Upper lobe of right lung (tissue), 1 donor: ENCODE data around the gene KCNC1. TPM values are rescaled to one million over a fixed set of nuclear protein-coding genes. Genes with fewer than 3 reads are reported as not detected.
A peak's percentile ranks its signal among the peaks of the same experiment; 100 is the strongest.

Experiments
- ATAC-seq: fragments of 200-7000 bp; cut with Tn5 transposase; one replicate; pipeline ENCODE4 v1.9.1; 2020; ENCODE audit warnings: mild to moderate bottlenecking, moderate library complexity
- DNase-seq: peaks from one replicate; pipeline ENCODE4 v3.0.0-alpha.2; 2020
- H3K27ac ChIP-seq: fragments of 200-600 bp; one replicate; pipeline ENCODE4 v1.8.0; 2022
- H3K27me3 ChIP-seq: fragments of 200-600 bp; one replicate; pipeline ENCODE4 v1.8.0; 2022; ENCODE audit warnings: mild to moderate bottlenecking
- H3K36me3 ChIP-seq: fragments of 200-600 bp; one replicate; pipeline ENCODE4 v1.8.0; 2022
- H3K4me1 ChIP-seq: fragments of 200-600 bp; one replicate; pipeline ENCODE4 v1.8.0; 2022
- H3K4me3 ChIP-seq: fragments of 200-600 bp; one replicate; pipeline ENCODE4 v1.8.0; 2022; ENCODE audit warnings: mild to moderate bottlenecking
- H3K9me3 ChIP-seq: fragments of 200-600 bp; one replicate; pipeline ENCODE4 v1.8.0; 2022
- intact Hi-C: fragments of 100-400 bp; cut with DNase I; formaldehyde crosslinking; loops from one replicate; pipeline ENCODE4 v1.11.0; 2022
- long read RNA-seq: library from polyadenylated mRNA; unstranded; transcript quantifications from one replicate; pipeline ENCODE4 v2.0.0, GENCODE V29; 2021
- total RNA-seq: library from RNA; stranded (reverse); fragmentation: NEBNext Ultra II Directional; extraction: Animal tissue kit (Norgen Biotek cat#: 25700); gene quantifications from one replicate; pipeline ENCODE4 v1.2.1, GENCODE V29; 2021
- TF ChIP-seq, protein P1 (sequence below): fragments of 200-600 bp; IDR thresholded peaks from one replicate; pipeline ENCODE4 v1.8.0; 2022; ENCODE audit warnings: antibody characterized with exemption
- donor health status: DM: no; HTN: yes; CAD: no; lungs with severe emphysema.

The KCNC1 gene
- not detected for total RNA-seq
- long read RNA-seq, partial matches to known transcripts, result 0 of 5 reads
- long read RNA-seq, other reads (novel, unspliced or antisense), result 5 of 5 reads

- H3K36me3 ChIP-seq, result no peaks in the 10 kb centered on the region
- peaks cover 74% of the 10 kb centered on the region for H3K27me3 ChIP-seq
- H3K27ac ChIP-seq, result no peak within 1 kb of the TSS
- peak within 1 kb of the TSS; percentile 40 for H3K4me3 ChIP-seq
- H3K9me3 ChIP-seq, result no peaks in the 10 kb centered on the region
- TF ChIP-seq, protein P1, sequence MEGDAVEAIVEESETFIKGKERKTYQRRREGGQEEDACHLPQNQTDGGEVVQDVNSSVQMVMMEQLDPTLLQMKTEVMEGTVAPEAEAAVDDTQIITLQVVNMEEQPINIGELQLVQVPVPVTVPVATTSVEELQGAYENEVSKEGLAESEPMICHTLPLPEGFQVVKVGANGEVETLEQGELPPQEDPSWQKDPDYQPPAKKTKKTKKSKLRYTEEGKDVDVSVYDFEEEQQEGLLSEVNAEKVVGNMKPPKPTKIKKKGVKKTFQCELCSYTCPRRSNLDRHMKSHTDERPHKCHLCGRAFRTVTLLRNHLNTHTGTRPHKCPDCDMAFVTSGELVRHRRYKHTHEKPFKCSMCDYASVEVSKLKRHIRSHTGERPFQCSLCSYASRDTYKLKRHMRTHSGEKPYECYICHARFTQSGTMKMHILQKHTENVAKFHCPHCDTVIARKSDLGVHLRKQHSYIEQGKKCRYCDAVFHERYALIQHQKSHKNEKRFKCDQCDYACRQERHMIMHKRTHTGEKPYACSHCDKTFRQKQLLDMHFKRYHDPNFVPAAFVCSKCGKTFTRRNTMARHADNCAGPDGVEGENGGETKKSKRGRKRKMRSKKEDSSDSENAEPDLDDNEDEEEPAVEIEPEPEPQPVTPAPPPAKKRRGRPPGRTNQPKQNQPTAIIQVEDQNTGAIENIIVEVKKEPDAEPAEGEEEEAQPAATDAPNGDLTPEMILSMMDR, result no peak
- H3K4me1 ChIP-seq, result peaks cover 3% of the 10 kb centered on the region
- ATAC-seq (peak; percentile 32), DNase-seq (peak; percentile 67)
- intact Hi-C loops, result no loop called here
These were observed at the start of gene KCNC1 for GRCh38 chr11:17734418-17734911. TSS of gene KCNC1 (plus strand) at chr11:17734781. CDS start at chr11:17736003, 1,222 bp downstream.

DNA sequence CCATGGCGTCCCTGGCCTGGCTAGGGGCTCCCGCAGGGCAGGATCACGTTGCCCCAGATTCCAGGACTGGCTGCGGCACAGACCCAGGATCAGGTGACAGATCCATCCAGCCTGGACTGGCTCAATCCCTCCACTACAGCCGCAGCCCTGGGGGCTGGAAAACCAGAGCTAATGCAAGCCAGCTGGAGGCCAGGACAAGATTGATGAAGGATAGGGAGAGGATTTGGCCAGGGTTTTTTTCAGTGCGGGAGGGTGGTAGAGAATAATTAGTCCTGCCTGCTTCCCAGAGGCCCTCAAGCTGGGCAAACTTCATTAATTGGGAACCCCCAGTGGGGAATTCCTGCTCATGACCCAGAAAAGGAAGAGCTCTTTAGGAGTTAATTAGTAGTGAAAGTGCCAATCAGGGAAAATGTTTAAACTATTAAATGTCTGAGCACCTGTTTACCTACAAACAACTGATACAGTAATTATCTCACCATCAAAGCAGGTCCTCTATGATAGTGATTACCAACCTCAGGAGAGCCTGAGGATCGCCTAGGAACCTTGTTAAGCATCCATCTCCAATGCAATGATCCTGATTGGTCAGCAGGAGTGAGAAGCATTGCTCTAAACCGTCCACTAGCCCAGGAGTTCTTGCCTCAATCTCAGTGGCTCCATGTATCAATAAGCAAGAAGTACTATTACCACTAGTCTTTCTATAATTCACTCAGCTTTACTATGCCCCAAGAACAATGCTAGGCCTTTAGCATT is 48.2 kb upstream of the KCNC1 start:
- Histone ChIP-seq H3K27me3 (peaks cover 12% of the 10 kb centered on the region), H3K4me1 (no peaks in the 10 kb centered on the region), H3K36me3 (no peaks in the 10 kb centered on the region), H3K9me3 (no peaks in the 10 kb centered on the region), H3K27ac (no peak overlapping the region), H3K4me3 (no peak overlapping the region)
- TF ChIP-seq, protein P1, result no peak
- no peak for DNase-seq
- intact Hi-C loops, result no loop called here
- ATAC-seq, result no peak

DNA sequence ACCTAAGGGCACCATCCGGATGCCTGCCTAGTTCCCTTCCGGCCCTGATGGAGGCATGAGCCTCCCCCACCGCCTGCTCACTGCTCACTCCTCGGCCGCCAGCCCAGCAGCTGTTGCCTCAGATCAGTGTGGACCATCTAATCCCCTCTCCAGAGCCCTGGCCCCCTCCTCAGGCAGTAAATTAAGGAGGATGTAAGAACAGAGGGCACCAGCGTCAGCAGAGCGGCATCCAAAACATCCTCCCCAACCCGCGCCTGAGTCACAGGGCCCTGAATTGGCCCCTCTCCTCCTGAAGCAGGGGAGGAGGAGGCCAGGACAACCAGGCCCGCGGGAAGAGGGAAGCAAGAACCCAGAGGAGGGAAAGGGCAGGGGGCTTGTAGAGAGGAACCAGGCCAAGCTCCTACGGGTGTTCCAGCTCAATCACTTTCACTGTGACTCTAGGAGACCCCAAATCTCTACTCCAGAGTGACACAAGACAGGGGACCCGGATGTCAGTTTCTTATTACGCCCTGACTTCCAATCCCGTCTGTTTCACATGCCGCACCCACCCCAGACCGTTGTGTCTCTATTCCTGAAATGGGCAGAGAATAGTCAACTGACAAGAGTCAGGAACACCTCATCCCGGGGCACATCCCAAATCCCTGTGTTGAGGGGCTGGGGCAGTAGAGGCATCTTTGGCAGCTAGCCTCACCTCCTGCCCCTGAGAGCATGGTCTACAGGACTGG is 46.5 kb upstream of the KCNC1 start:
- intact Hi-C loops, result no loop called here
- H3K27ac ChIP-seq, result no peak overlapping the region
- TF ChIP-seq, protein P1, result no peak
- H3K4me3 ChIP-seq, result no peak overlapping the region
- ATAC-seq (no peak), DNase-seq (no peak)
- H3K27me3 ChIP-seq, result peaks cover 19% of the 10 kb centered on the region
- no peaks in the 10 kb centered on the region for H3K4me1 ChIP-seq
- no peaks in the 10 kb centered on the region for H3K36me3 ChIP-seq
- H3K9me3 ChIP-seq, result no peaks in the 10 kb centered on the region

- H3K27ac ChIP-seq, result no peak overlapping the region
- H3K27me3 ChIP-seq, result peaks cover 48% of the 10 kb centered on the region
- ATAC-seq (no peak), DNase-seq (no peak)
- no peak overlapping the region for H3K4me3 ChIP-seq
- no peaks in the 10 kb centered on the region for H3K4me1 ChIP-seq
- no peaks in the 10 kb centered on the region for H3K9me3 ChIP-seq
- intact Hi-C loops, result no loop called here
- H3K36me3 ChIP-seq, result no peaks in the 10 kb centered on the region
- TF ChIP-seq, protein P1, result no peak
These were observed 43.0 kb upstream of the KCNC1 start for GRCh38 chr11:17691550-17691949.

DNA sequence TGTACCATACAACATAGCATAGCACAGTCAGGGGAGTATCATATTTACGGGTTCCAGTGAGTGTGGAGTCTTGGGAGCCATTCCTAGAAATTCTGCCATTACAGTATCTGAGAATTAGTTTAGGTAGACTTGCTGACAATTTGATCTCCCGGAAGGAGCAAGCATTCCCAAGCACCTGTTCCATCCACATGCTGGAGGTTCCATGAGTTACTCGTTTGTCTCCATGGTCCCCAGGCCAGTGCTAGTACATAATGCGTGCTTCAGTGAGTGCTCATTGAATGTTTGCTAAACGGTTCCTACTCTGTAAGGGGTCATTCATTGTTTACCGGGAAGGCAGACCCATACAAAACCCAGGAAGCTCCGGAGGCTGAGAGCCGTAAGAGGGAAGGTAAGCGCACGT is 42.6 kb upstream of the KCNC1 start:
- no peak for DNase-seq
- peaks cover 52% of the 10 kb centered on the region for H3K27me3 ChIP-seq
- TF ChIP-seq, protein P1, result no peak

More for the DNA sequence above, 42.6 kb upstream of the KCNC1 start:
- no peaks in the 10 kb centered on the region for H3K36me3 ChIP-seq
- no peak for ATAC-seq
- no peak overlapping the region for H3K27ac ChIP-seq
- no peak overlapping the region for H3K4me3 ChIP-seq
- intact Hi-C loops, result no loop called here
- no peaks in the 10 kb centered on the region for H3K4me1 ChIP-seq
- H3K9me3 ChIP-seq, result no peaks in the 10 kb centered on the region
